AG10803 (cell line): ENCODE results near the gene ASIC3.
A peak's percentile ranks its signal among the peaks of the same experiment; 100 is the strongest.
"Not testable (repeated sequence)": the region's sequence is repeated elsewhere in the genome, so short reads cannot be mapped to it uniquely, and the experiment has no call there.

ENCODE experiments used
- DNase-seq: peaks from one replicate; pipeline ENCODE4 v3.0.0; 2010; ENCODE audit warnings: low read depth
- H3K4me3 ChIP-seq: 2 replicates; pipeline ENCODE4 v1.5.1; 2011; ENCODE audit warnings: mild to moderate bottlenecking, low read length, control low read depth
- TF ChIP-seq, protein P1 (sequence below): conservative IDR thresholded peaks from 2 replicates; pipeline ENCODE4 v1.5.1; 2011; ENCODE audit warnings: mild to moderate bottlenecking, low read length, control low read depth, inconsistent platforms

ASIC3 gene

DNA sequence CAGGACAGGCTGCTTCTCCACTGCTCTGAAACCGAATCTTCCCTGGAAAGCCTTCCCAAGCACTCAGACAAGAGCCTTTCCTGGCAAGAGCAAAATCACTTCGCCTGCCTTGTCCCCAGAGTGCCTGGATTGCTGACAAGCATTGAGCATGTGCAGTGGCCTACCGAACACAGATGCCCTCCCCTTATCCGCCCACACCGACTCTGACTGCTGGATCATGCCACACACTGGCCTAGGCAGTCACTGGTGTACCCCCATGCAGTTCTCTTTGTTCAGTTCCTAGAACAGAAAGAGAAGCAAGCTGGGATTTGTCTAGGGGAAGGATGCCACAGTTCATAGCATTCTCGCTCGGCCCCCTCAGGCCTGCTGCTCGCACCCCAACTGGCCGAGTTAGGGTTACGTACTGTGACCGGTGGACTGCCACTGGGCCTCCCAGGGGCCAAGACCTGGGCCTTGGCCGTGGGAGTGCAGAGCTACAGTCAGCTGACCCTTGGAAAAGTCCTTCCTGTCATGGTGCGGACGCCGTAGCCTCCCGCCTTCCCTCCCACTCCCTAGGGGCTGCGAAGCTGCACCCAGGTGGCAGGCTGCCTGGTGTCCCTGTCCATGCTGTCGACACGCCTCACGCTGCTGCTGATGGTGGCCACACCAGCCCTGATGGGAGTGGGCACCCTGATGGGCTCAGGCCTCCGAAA lies 13.2 kb upstream of the ASIC3 start:
- TF ChIP-seq, protein P1, sequence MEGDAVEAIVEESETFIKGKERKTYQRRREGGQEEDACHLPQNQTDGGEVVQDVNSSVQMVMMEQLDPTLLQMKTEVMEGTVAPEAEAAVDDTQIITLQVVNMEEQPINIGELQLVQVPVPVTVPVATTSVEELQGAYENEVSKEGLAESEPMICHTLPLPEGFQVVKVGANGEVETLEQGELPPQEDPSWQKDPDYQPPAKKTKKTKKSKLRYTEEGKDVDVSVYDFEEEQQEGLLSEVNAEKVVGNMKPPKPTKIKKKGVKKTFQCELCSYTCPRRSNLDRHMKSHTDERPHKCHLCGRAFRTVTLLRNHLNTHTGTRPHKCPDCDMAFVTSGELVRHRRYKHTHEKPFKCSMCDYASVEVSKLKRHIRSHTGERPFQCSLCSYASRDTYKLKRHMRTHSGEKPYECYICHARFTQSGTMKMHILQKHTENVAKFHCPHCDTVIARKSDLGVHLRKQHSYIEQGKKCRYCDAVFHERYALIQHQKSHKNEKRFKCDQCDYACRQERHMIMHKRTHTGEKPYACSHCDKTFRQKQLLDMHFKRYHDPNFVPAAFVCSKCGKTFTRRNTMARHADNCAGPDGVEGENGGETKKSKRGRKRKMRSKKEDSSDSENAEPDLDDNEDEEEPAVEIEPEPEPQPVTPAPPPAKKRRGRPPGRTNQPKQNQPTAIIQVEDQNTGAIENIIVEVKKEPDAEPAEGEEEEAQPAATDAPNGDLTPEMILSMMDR = no peak
- DNase-seq = no peak
- H3K4me3 ChIP-seq = no peak overlapping the region

DNA sequence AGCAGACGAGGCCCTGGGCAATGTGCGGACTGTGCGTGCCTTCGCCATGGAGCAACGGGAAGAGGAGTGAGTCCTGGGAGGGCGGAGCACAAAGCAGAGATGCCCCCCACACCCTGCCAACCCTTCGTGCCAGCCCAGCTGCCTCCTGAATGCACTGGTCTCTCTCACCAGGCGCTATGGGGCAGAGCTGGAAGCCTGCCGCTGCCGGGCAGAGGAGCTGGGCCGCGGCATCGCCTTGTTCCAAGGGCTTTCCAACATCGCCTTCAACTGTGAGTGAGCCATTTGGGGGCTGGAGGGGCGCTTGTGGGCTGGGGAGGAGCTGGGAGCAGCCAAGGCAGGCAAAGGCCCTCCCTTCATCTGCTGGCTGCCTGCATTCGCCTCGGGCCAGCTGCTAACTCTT lies 12.4 kb upstream of the ASIC3 start:
- no peak overlapping the region for H3K4me3 ChIP-seq
- TF ChIP-seq, protein P1 = no peak
- DNase-seq = no peak

DNA sequence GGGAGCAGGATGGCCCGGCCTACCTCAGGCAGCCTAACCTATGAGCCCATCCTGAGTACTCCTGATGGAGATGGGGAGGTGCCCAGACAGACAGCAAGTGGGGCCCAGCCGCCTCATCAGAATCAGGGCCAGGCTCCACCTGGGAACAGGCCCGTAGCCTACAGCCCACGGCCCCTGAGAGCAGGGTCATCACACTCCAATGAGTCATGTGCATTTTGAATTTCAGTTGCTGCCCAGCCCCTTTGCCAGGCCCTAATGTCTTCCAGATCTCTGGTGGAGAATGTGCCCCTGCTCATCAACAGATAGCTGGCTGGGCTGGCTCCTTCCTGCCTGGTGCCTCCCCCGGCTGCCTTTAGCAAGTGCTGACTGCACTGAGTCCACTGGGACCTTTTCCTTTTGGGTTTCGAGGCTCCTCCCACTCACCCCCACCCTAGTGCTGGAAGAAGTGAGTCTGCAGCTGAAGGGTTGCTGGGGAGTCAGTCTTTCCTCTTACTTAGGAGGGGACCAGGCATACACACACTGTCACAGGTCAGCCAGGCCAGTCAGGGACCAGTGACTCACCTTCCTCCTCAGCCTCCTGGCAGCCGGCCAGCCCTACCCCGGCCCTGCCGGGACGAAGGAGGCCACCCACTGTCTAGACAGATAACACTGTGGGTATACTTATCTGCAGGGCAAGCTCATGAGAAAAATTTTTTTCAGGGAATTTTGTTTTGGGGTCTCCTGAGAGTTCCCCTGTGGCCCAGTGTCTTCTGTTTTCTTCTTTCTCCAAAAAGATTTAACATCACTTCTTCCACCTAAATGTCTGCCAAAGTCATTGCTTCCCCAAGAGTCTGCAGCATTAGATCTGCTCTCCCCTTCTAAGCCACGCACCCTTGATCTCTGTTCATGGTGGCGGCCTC lies 9.1 kb upstream of the ASIC3 start:
- DNase-seq = peak; percentile 79
- H3K4me3 ChIP-seq = no peak overlapping the region
- TF ChIP-seq, protein P1 = no peak

DNA sequence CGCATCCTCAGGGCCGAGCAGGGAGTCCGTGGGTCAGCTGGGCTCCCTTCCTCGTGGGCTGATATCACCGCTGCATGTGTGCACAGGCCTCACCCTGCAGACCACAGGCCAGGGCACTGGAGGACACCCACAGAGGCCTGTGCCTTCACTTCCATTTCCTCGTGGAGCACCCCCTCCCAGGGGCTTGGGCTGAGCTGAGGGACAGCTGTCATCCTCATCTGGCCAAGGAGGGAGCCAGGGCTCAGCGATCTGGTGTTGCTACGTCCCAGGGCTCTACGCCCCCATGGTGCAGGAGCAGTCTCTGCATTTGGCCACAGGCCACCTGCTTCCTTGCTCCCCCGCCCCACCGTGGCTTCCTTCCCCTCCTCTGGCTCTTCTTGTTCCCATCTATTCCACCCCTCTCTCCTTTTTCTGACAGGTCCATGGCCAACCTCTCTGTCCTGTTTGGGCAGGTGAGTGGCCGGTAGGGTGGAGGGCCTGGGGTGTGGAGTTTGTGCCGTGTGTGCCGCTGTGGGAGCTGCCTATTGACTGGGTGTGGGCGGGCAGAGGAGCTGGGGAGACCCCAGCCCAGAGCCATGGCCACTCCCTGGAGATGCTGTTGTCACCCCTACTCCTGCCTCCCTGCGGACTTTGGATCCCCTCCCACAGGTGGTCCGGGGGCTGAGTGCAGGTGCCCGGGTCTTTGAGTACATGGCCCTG lies 8.3 kb upstream of the ASIC3 start:
- no peak for DNase-seq
- TF ChIP-seq, protein P1 = no peak
- H3K4me3 ChIP-seq = no peak overlapping the region

DNA sequence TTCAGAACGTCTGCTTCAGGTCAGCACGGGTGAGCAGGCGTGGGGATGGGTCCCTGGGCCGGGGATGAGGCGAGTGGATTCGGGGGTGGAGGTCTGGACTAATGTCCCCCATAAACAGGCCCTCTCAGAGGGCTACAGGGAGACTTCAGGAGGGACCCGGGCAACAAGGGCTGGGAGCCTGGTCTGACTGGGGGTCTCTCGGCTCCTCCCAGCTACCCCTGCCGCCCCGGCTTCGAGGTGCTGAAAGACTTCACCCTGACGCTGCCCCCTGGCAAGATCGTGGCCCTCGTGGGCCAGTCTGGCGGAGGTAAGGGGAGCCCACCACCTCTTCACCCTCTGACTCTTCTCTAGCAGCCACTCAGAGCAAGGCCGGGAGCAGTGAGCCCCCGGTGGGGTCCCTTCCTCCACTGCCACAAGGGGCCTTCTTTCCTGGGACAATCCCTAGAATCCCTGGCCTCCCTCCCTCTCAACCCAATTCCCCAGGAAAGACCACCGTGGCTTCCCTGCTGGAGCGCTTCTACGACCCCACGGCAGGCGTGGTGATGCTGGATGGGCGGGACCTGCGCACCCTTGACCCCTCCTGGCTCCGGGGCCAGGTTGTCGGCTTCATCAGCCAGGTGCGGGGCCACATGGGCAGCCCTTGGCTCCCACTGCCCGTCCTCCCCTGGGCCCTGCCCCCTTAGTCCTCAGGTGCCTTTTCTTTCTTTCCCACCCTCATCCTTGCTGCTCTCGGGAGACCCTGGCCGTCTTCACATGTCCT lies 7.5 kb upstream of the ASIC3 start:
- DNase-seq = no peak
- no peak overlapping the region for H3K4me3 ChIP-seq
- TF ChIP-seq, protein P1 = no peak

DNA sequence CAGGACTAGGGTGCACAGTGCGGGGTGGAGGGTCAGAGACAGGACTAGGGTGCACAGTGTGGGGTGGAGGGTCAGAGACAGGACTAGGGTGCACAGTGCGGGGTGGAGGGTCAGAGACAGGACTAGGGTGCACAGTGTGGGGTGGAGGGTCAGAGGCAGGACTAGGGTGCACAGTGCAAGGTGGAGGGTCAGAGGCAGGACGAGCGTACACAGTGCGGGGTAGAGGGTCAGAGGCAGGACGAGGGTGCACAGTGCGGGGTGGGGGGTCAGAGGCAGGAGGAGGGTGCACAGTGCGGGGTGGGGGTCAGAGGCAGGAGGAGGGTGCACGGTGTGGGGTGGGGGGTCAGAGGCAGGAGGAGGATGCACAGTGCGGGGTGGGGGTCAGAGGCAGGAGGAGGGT lies 4.9 kb upstream of the ASIC3 start:
- H3K4me3 ChIP-seq = not testable (repeated sequence)

DNA sequence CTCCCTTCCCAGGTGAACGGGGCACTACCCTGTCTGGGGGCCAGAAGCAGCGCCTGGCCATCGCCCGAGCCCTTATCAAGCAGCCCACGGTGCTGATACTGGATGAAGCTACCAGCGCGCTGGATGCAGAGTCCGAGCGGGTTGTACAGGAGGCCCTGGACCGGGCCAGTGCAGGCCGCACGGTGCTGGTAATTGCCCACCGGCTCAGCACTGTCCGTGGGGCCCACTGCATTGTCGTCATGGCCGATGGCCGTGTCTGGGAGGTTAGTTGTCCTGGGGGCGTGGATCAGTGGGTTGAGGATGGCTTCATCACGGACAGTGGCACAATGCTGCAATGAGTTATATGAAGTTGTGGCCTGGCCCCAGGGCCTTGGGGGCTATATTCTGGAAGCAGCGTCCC lies 4.4 kb upstream of the ASIC3 start:
- TF ChIP-seq, protein P1 = no peak
- no peak for DNase-seq
- H3K4me3 ChIP-seq = no peak overlapping the region

More for the DNA sequence above, 4.9 kb upstream of the ASIC3 start:
- DNase-seq = not testable (repeated sequence)
